Measurements from ENCODE around the gene TMEM161A.

DNA sequence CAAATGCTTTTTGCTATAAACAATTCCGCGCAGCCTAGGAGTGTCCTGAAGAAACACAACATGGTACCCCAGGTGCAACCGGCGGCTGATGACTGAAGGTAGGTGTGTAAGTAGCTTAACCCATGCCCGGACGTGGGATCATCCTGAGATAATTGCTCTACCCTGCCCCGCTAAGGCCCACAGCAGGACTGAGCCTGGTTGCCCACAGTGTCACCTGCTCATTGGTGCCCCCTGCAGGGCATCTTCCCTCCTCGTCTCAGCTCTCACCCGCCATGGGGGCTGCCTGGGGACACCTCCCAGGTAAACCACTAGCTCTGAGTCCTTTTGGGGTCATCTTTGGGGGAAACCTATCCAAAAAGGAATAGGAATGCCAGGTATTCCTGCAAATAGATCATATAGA, 22.3 kb downstream of the TMEM161A start:
- TF ChIP-seq, protein P1, sequence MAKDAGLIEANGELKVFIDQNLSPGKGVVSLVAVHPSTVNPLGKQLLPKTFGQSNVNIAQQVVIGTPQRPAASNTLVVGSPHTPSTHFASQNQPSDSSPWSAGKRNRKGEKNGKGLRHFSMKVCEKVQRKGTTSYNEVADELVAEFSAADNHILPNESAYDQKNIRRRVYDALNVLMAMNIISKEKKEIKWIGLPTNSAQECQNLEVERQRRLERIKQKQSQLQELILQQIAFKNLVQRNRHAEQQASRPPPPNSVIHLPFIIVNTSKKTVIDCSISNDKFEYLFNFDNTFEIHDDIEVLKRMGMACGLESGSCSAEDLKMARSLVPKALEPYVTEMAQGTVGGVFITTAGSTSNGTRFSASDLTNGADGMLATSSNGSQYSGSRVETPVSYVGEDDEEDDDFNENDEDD (CRISPR knock-in tag; IDR thresholded peaks at IDR 0.05; ENCODE audit: borderline replicate concordance), result no peak
- TF ChIP-seq, protein P2, sequence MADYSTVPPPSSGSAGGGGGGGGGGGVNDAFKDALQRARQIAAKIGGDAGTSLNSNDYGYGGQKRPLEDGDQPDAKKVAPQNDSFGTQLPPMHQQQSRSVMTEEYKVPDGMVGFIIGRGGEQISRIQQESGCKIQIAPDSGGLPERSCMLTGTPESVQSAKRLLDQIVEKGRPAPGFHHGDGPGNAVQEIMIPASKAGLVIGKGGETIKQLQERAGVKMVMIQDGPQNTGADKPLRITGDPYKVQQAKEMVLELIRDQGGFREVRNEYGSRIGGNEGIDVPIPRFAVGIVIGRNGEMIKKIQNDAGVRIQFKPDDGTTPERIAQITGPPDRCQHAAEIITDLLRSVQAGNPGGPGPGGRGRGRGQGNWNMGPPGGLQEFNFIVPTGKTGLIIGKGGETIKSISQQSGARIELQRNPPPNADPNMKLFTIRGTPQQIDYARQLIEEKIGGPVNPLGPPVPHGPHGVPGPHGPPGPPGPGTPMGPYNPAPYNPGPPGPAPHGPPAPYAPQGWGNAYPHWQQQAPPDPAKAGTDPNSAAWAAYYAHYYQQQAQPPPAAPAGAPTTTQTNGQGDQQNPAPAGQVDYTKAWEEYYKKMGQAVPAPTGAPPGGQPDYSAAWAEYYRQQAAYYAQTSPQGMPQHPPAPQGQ (CRISPR knock-in tag; IDR thresholded peaks at IDR 0.05; ENCODE audit: borderline replicate concordance), result no peak
- no peak for TF ChIP-seq REL (CRISPR knock-in tag; conservative IDR thresholded peaks at IDR 0.05)
- TF ChIP-seq IRF2 (CRISPR knock-in tag; IDR thresholded peaks at IDR 0.05), result no peak
- no peak for TF ChIP-seq ZNF382 (CRISPR knock-in tag; IDR thresholded peaks at IDR 0.05; ENCODE audit: borderline replicate concordance)
- TF ChIP-seq POLR2AphosphoS5 (IDR thresholded peaks at IDR 0.05; ENCODE audit: low read depth, low read length), result no peak
- no peak for TF ChIP-seq ZNF766 (CRISPR knock-in tag; IDR thresholded peaks at IDR 0.05; ENCODE audit: borderline replicate concordance)
